HG03039 (cell line): ENCODE measurements around the gene RHOG.

Source experiments
- ATAC-seq: cut with Tn5 transposase; IDR thresholded peaks from one replicate; pipeline ENCODE4 v1.9.1; 2021; ENCODE audit warnings: mild to moderate bottlenecking, moderate library complexity; ENCODE audit not compliant: unreplicated experiment

RHOG gene

DNA sequence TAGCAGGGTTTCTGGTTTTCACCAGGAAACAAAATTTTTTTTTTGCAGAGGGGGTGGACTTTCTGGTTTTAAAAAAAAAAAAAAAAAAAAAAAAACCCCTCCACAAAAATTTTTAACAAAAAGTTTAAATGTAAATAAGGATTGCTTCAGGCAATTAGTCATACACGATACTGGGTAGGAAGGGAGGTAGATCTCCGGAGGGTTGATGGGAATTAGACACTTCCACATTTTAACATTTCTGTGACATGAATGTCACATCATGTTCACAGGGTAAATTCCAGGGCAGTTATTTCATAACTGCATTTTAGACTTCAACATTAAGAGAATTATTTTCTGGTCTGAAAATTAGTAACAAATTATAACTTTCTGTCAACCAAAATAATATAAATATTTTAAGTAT lies 59.3 kb downstream of the RHOG start:
- no peak for ATAC-seq
